ENCODE results near the gene TSPEAR.

DNA sequence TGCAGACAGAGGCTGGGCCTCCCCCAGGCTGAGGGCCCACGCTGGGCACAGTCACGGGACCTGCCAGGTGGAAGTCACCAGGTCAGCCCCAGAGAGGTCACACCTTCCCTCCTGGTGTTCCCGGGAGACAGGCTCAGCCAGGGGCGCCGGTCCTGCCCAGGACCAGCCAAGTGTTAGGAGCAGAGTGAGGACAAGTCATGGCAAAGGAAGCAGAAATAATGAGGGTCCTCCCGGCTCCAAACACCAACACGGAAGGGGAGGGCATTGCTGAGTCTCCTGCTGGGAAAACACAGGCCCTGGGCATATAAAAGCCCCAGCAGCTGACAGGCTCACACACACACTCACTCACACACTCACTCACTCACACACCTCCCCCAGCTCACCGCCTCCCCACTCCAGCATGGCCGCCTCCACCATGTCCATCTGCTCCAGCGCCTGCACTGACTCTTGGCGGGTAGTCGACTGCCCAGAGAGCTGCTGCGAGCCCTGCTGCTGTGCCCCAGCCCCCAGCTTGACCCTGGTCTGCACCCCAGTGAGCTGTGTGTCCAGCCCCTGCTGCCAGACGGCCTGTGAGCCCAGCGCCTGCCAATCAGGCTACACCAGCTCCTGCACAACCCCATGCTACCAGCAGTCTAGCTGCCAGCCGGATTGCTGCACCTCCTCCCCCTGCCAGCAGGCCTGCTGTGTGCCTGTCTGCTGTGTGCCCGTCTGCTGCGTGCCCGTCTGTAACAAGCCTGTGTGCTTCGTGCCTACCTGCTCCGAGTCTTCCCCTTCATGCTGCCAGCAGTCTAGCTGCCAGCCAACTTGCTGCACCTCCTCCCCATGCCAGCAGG is 74.1 kb downstream of the TSPEAR start, which contains the start of gene KRTAP10-10:
- TF ChIP-seq, protein P1, sequence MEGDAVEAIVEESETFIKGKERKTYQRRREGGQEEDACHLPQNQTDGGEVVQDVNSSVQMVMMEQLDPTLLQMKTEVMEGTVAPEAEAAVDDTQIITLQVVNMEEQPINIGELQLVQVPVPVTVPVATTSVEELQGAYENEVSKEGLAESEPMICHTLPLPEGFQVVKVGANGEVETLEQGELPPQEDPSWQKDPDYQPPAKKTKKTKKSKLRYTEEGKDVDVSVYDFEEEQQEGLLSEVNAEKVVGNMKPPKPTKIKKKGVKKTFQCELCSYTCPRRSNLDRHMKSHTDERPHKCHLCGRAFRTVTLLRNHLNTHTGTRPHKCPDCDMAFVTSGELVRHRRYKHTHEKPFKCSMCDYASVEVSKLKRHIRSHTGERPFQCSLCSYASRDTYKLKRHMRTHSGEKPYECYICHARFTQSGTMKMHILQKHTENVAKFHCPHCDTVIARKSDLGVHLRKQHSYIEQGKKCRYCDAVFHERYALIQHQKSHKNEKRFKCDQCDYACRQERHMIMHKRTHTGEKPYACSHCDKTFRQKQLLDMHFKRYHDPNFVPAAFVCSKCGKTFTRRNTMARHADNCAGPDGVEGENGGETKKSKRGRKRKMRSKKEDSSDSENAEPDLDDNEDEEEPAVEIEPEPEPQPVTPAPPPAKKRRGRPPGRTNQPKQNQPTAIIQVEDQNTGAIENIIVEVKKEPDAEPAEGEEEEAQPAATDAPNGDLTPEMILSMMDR (IDR thresholded peaks at IDR 0.05): no peak
- no peak for TF ChIP-seq ZFX (IDR thresholded peaks at IDR 0.05; ENCODE audit: borderline replicate concordance)

Data from 22Rv1 (cell line).